ENCODE data around the gene SORL1.
"Not testable (repeated sequence)": the region's sequence is repeated elsewhere in the genome, so short reads cannot be mapped to it uniquely, and the experiment has no call there.

The SORL1 gene

GRCh38 chr11:121451986-121452608 lies at the start of gene SORL1:
TSS of gene SORL1 (plus strand) at chr11:121452314. CDS start at chr11:121452332, 18 bp downstream.
- peak; percentile 59 for DNase-seq

GRCh38 chr11:121405646-121406045 lies 46.5 kb upstream of the SORL1 start:
- no peak for DNase-seq

GRCh38 chr11:121406291-121406690 lies 45.8 kb upstream of the SORL1 start:
- no peak for DNase-seq

GRCh38 chr11:121408830-121409229 lies 43.3 kb upstream of the SORL1 start:
- DNase-seq = no peak

- DNase-seq = not testable (repeated sequence)
Measured at GRCh38 chr11:121410041-121410440, 42.1 kb upstream of the SORL1 start.

- not testable (repeated sequence) for DNase-seq
Measured at GRCh38 chr11:121411330-121411729, 40.8 kb upstream of the SORL1 start.

GRCh38 chr11:121412000-121412587 lies 40.0 kb upstream of the SORL1 start:
- DNase-seq = no peak

- no peak for DNase-seq
Measured at GRCh38 chr11:121412711-121413415, 39.3 kb upstream of the SORL1 start.

- no peak for DNase-seq
Measured at GRCh38 chr11:121414141-121414913, 37.8 kb upstream of the SORL1 start.

GRCh38 chr11:121415856-121416255 lies 36.3 kb upstream of the SORL1 start:
- DNase-seq = no peak

GRCh38 chr11:121417055-121417551 lies 35.0 kb upstream of the SORL1 start:
- no peak for DNase-seq

- no peak for DNase-seq
Measured at GRCh38 chr11:121417607-121418006, 34.5 kb upstream of the SORL1 start.

GRCh38 chr11:121418625-121419114 lies 33.4 kb upstream of the SORL1 start:
- peak; percentile 1 for DNase-seq

GRCh38 chr11:121419836-121420235 lies 32.3 kb upstream of the SORL1 start:
- DNase-seq = no peak

GRCh38 chr11:121420398-121420797 lies 31.7 kb upstream of the SORL1 start:
- no peak for DNase-seq

GRCh38 chr11:121421149-121421901 lies 30.8 kb upstream of the SORL1 start:
- no peak for DNase-seq

- DNase-seq = no peak
Measured at GRCh38 chr11:121422675-121423074, 29.4 kb upstream of the SORL1 start.

GRCh38 chr11:121425828-121426227 lies 26.3 kb upstream of the SORL1 start:
- DNase-seq = no peak

GRCh38 chr11:121426476-121427399 lies 25.4 kb upstream of the SORL1 start:
- no peak for DNase-seq

GRCh38 chr11:121427400-121427744 lies 24.7 kb upstream of the SORL1 start:
- DNase-seq = no peak

- DNase-seq = no peak
Measured at GRCh38 chr11:121429556-121429955, 22.6 kb upstream of the SORL1 start.

Measured in NCI-H2171 treated with DMSO at 0.1 percent for 48 hours (cell line).